RKO (cell line): ENCODE data around the gene ZNRF4.
A peak's percentile ranks its signal among the peaks of the same experiment; 100 is the strongest.
"Not testable (repeated sequence)": the region's sequence is repeated elsewhere in the genome, so short reads cannot be mapped to it uniquely, and the experiment has no call there.

Experiments used
- DNase-seq: peaks from one replicate; pipeline ENCODE4 v3.0.0-alpha.2; 2016; ENCODE audit warnings: low spot score

The ZNRF4 gene

DNA sequence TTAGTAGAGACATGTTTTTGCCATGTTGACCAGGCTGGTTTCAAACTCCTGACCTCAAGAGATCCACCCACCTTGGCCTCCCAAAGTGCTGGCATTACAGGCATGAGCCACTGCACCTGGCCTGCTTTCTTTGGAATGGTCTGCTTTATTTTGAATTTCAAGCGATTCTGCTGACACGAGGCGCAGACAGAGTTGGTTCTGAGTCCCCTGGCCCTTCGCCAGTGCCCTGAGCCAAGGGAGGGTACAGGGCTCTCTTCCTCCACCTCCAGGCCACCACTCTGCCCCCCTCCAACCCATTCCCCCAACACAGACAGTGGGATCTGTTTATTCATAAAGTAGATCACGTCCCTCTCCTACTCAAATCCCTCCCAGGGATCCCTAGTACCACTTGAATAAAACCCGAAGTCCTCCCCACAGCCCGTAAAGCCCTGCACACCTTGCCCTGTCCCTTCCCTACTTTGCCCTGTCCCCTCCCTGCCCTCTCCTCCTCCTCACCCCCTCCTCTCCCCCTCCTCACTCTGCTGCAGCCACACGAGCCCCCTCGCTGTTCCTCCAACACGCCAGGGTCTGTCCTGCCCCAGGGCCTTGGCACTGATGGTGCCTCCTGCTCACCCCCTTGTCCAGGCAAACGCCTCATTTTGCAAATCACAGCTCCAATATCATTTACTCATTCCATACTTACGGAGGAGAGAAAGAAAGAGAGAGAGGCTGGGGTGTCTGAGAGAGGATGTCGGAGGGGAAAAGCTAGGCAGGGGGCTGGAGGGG lies 22.4 kb downstream of the ZNRF4 start:
- no peak for DNase-seq

DNA sequence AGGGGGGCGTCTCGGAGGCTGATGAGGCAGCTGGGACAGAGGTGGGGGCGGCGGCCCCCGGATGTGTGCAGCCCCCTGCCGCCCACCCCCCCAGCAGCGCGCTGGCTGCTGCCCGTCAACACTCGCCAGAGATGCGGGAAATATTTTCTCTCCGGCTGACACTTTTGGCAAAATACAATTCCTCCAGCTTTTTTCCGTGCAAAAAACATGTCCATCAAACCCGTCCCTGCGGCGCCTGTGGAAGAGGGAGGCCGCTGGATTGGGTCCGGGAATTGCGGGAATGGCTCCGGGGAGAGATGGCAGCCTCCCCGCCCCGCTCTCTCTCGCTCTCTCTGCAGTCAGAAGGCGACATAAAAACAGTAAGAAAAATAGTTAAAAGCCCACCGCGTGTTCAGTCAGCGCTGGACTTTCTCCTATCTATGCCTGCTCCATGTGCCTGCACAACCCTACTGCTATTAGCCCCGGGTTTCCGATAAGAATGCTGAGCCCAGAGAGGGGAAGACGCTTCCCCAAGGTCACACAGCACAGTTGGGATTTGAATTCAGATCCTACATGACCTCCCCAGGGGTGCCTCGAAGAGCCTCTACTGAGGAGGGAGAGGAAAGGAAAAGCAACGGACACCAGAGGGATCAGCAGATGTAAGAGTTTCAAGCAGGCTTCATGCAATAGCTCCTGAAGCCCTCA lies 23.2 kb downstream of the ZNRF4 start:
- DNase-seq, result no peak

DNA sequence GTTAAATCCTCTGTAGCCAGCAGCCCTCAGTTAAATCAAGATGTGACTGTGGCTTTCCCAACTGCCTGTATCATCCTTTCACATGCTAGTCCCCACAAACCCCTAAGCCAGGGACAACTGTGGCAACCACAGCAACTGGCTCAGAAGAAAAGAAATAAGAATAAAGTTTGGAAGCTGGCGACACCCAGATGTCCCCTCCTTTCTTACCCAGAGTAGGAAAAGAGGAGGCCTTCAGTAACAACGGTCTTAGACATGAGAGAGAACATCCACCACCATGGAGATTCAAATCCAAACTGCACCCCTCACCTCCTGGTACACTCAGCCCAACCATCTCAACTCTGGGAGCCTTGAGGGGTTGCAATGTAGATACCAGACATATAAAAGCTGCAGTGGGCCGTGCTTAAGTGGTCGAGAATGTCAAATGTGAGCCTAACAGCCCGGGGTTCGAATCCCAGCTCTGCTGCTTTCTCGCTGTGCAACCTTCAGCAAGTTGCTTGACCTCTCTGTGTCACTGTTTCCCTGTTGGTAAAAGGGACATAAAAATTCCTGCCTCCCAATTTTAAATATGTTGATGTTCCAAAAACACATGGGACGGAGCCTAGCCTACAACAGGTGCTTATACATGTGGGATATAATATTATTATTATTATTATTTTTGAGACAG lies 23.8 kb downstream of the ZNRF4 start:
- no peak for DNase-seq

DNA sequence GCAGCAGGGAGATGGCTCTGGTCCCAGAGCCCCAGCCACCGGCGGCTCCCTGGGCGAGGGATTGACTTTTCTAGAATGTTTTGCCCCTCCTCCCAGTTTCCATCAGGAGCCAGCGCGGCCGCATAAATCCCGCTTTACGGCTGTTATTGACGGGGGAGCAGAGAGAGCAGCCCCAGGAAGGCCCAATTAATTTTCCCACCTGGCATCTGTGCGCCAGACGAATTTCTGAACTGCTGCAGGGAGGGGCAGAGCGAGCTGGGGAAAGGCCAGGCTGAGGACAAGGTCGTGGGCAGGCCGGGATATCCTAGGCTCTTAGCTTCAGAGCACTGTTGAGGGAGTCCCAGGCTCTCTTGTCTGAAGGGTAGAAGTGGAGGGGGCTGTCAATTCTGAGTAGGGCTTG lies 24.7 kb downstream of the ZNRF4 start:
- no peak for DNase-seq

DNA sequence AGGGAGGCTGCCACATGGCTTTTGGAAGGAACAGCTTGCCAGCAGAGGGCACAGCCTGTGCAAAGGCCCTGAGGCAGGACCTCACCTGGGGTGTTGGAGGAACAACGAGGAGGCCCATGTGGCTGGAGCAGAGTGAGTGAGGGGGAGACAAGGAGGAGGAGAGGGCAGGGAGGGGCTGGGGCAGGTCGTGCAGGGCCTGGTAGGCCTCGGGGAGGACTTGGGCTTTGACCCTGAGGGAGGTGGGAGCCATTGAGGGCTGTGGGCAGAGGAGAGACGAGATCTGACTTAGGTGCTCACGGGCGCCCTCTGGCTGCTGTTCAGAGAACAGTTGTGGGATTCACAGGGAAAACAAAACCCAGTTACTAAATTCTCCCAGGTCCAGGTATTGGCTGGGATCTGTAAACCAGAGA lies 25.2 kb downstream of the ZNRF4 start:
- DNase-seq, result peak; percentile 22

DNA sequence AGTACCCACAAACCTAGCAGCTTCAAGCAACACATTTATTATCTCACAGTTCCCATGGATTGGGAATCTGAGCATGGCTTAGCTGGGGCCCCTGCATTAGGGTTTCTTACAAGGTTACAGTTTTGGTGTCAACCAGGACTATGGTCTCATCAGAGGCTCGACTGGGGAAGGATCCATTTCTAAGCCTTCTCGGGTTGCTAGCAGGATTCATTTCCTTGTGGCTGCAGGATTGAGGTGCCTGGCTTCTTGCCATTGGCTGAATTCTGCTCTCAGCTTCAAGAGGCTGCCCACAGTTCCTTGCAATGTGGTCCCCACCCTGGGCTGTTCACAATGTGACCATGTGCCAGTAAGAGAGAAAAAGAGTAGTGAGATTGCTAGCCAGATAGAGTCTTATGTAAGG lies 26.7 kb downstream of the ZNRF4 start:
- no peak for DNase-seq

DNA sequence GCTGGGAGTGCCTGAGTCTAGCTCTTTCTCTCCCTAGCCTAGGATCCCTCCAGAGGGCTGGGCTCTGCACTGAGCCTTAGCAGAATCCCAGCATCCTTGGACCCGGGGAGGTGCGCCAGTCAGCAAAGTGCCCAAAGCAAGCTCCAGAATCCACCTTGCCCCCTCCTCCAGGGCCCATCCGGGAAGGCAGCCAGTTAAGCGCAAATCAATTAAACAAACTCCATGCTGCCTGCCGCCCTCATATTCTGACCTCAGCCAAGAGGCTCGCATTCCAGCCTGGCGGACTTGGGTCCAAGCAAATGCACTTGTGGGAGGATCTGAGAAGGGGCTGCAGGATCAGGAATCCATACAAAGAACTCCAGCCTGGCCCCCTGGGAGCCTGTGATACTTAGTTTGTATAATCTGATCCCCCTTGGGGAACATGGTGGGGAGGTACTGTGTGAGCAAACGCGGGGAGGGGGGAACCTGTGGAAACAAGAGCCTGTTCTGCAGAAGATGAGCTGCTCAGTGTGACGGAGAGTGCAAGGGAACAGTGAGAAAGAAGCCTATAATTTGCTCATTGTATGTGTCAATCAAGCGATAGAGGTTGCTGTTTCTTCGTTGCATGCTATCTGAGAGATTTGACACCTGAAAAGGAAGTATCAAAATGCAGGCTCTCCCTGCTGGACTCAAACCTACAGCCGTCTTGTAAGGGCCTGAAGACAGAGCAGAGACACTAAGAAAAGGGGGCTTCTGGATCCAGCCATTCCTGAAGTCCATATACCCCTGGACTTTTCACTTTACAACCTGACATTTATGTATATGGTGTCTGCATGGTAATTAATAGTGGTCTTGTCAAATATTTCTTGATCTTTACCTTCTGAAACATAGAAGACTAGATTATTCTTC lies 29.4 kb downstream of the ZNRF4 start:
- no peak for DNase-seq

DNA sequence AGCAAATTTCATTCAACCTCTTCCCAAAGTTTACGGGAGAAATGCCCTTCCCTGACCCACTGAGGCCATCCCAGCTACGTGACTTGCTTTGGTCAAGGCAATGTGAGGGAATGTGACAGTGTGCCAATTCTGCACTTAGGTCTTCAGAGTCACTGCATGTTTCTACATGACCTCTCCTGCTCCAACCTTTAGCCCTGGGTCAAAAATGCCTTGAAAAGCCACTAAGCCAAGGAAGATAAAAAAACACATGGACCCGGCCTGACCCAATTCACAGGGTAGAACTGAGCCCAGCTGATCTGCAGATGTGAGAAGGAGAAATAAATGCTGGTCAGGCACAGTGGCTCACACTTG lies 30.0 kb downstream of the ZNRF4 start:
- no peak for DNase-seq

DNA sequence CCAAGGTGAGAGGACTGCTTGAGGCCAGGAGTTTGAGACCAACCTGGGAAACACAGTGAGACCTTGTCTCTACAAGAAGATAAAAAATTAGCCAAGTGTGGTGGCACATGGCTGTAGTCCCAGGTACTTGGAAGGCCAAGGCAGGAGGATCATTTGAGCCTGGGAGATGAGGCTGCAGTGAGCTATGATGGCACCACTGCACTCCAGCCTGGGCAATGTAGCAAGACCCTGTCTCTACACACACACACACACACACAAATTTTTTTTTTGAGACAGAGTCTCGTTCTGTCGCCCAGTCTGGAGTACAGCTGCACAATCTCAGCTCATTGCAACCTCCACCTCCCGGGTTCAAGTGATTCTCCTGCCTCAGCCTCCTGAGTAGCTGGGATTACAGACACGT lies 30.4 kb downstream of the ZNRF4 start:
- DNase-seq, result not testable (repeated sequence)

DNA sequence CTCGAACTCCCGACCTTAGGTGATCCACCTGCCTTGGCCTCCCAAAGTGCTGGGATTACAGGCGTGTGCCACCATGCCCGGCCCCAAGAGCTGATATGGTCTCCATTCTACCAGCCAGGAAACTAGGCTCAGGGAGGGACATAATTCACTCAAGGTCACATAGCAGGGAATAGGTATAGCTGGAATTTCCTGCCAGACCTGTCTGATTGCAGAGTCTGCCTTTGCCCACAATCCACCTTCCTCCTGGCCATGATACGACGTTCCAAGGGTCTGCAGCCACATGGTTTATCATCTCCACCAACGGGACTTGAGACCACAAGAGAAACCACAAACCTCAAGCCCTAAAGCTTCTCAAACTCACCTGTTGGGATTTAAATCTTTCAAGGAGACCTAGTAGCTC lies 32.0 kb downstream of the ZNRF4 start:
- no peak for DNase-seq

DNA sequence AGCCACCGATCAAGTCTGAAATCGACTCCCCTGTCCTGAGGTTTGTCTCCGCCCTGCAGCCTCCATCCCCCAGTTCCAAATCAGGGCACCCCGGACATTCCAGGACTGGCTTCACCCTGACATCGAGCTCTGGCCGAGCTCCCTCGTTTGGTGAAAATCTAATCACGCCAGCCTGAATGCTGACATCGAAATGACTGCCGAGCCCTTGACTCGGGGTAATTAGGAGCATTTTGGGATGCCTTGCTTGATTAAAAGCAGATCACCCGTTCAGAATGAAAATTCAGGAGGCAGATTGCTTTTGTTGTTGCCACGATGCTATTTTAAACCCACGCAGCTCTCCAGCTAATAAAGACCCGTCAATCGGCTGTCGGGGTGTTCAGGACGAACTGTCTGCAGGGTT lies 34.3 kb downstream of the ZNRF4 start:
- no peak for DNase-seq

DNA sequence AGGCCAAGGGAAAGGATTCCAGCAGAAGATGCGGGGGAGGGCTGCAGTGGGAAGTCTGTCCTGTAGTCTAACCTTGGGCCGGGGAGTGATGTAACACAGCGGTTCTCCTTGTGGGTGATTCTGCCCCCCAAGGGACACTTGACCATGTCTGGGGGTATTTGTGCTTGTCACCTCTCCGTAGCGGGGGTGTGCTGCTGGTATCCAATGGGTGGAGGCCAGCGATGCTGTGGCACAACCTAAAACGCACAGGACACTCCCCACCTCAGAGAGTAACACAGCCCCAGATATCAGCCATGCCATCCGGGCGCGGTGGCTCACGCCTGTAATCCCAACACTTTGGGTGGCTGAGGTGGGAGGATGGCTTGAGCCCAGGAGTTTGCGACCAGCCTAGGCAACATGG lies 36.3 kb downstream of the ZNRF4 start:
- no peak for DNase-seq

DNA sequence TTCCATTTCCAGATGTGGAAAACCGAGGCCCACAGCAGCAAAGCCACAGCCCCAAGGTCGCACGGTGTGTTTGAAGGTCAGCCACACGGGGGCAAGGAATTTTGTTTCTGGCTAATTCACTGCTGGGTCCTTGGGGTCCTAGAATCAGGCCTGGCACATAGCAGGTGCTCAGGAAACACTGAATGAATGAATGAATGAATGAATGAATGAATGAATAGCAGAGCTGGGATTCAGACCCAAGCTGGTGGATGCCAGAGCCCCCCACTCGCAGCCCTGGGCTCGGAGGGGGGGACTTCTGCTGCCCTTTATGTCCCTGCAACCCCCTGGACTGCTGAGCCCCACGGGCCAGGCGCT lies 37.0 kb downstream of the ZNRF4 start:
- DNase-seq, result no peak

DNA sequence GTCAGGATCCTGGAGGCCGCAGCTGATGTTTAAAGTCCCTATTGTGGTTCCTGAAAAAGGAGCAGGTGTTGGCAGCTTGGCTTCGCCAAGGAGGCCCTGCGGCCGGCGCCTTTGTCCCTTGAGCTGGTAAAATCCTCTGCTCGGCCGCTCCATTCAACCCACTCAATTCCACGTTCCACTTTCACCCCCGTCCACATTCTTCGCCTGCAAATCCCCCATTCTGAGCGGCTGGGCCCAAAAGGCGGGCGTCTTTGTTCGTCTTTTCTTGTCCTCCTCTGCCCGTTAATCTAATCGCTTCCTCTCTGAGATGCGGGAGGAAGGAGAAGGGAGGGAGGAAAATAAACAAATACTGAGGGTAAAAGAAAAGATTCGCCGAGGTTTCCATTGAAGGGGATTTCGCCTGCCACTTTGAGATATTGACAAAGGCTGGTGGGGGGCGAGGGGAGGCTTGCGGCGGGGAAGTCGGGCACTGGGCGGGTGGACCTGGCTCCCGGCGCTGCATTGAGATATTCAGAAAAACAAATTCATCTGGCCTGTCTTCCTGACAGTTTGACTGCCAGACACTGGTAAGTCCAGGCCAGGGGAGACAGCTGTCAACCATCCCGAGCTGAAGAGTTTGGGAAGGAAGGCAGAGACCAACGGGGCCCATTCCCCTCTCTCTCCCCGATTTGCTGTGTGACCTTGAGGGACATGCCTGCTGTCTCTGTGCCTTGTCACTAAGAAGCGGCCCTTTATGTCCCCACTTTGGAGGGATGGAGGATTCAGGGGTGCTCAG lies 37.6 kb downstream of the ZNRF4 start:
- DNase-seq, result no peak

DNA sequence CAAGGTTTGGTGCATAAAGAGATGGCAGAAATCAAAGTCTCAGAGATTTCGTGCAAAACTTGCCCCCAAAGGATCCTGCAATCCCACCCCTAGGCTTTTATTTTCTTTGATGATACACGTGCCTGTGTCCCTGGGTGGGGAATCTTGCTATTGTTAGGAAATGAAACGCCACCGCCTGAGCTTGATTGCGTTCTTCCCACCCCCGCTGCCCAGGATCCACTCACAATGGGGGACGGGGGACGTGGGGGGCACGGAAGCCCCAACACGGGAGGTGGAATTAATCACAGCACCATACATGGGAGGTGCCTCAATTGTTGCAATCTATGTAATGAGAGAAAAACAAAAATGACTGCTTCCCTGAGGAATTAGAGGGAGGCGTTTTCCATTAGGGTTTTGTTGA lies 39.6 kb downstream of the ZNRF4 start:
- no peak for DNase-seq

DNA sequence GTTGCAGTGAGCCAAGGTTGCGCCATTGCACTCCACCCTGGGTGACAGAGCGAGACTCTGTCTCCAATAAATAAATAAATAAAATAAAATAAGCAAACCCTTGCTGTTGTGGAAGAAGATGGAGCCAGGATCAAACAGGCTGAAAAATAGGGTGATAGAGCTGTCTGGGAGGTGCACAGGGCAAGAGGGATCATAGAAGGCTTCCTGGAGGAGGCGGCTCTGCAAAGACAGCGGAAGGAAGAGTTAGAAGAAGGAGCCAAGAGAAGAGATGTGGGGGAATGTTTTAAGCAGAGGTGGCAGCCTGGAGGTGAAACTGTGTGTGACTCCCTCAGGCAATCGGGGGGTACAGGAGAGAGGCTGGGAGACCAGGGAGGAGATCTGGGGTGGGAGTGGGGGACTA lies 40.6 kb downstream of the ZNRF4 start:
- no peak for DNase-seq

DNA sequence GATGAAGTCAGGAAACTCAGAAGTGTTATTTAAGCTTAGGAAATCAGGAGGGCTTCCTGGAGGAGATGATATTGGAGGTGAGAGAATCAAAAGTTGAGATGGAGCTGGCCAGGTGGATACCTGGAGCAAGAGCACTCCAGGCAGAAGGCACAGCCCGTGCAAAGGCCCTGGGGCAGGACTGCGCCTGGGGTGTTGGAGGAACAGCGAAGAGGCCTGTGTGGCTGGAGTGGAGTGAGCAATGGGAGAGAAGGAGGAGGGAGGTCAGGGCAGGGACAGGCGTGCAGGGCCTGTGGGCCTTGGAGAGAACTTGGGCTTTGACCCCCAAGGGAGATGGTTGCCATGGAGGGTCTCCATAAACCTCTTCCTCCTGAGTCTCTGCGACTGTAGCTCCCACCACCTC lies 42.1 kb downstream of the ZNRF4 start:
- DNase-seq, result no peak

DNA sequence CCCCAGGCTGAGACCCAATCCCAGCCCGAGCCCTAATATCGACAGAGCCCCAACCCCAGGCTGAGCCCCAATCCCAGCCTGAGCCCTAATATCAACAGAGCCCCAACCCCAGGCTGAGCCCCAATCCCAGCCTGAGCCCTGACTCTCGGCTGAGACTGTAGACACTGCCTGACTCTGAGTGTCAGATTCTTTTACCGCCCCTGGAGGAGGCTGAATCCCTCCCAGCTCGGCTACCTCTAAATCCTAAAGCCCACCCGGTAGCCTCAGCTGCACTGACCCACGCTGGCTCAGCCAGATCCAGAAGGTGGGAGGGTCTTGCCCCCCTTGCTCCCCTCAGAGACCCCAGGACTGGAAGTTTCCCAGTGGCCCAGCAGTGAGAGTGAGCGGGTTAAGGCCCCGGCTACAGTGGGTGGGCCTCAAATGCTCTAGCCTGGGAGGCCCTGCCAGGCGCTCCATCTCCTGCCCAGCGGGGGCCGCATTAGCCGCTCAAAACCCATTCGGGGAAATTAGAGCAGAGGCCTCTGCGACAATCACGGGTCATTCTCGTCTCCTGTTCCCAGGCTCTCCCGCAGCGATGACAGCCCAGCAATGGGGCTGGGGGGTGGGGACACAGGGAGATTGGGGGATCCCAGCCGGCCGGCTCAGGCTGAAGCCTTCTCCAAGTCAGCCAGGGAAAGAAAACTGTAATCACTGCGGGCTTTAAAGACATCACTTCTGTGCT lies 43.8 kb downstream of the ZNRF4 start:
- DNase-seq, result no peak

DNA sequence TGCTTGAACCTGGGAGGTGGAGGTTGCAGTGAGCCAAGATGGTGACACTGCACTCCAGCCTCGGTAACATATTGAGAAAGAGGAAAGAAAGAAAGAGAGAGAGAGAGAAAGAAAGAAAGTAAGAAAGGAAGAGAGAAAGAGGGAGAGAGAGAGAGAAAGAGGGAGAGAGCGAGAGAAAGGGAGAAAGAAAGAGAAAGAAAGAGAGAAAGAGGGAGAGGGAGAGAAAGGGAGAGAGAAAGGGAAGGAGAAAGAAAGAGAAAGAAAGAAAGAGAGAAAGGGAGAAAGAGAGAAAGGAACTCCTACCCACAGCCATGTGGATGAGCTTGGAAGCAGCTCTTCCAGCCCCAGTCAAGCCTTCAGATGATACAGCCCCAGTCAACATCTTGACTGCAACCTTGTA lies 46.7 kb downstream of the ZNRF4 start:
- DNase-seq, result no peak

DNA sequence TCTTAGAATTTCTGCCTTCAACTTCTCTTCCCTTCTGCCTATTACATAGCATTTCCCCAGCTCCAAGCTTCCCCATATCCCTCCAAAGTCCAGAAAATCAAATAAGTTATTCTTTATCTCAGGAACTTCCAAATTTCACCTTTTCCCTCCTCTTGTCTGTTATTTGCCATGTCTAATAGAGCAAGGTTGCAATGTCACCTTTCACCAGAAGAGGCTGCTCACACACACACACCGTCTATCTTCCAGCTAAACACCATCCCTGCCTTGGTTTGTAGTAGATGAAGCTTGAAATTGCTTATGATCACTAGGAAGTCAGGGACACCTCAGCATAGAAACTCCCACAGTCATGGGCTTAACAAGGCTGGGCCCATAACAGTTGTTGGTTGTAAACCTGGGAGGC lies 48.4 kb downstream of the ZNRF4 start:
- peak; percentile 19 for DNase-seq

DNA sequence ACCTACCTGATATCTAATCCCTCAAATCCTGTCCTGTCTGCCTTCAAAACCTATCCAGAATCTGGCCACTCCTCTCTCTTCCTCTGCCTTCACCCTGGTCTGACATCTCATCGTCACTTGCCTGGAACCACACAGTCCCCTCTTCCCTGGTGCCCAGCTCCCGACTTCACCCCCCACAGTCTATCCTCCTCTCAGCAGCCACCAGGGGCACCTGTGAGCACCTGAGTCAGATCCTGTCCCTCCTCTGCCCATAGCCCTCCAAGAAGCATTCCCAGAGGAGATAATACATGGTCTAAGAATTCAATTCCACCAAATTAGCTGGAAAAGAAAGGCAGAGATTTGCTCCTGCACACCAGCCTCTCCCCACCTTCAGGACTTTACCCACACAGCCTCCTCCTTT lies 48.9 kb downstream of the ZNRF4 start:
- no peak for DNase-seq
